AG09319 (cell line): ENCODE data around the gene WBP1L.
"Not testable (repeated sequence)": the region's sequence is repeated elsewhere in the genome, so short reads cannot be mapped to it uniquely, and the experiment has no call there.

Source experiments
- DNase-seq: peaks from one replicate; pipeline ENCODE4 v3.0.0-alpha.2; 2010; ENCODE audit warnings: low read depth; ENCODE audit errors: extremely low read depth
- CTCF ChIP-seq: IDR thresholded peaks from 2 replicates; pipeline ENCODE4 v1.5.1; 2011; ENCODE audit warnings: low read depth, mild to moderate bottlenecking, inconsistent platforms, low read length, moderate library complexity

WBP1L gene

GRCh38 chr10:102813734-102814452 is 70.1 kb downstream of the WBP1L start:
- no peak for DNase-seq
- no peak for TF ChIP-seq CTCF

DNA sequence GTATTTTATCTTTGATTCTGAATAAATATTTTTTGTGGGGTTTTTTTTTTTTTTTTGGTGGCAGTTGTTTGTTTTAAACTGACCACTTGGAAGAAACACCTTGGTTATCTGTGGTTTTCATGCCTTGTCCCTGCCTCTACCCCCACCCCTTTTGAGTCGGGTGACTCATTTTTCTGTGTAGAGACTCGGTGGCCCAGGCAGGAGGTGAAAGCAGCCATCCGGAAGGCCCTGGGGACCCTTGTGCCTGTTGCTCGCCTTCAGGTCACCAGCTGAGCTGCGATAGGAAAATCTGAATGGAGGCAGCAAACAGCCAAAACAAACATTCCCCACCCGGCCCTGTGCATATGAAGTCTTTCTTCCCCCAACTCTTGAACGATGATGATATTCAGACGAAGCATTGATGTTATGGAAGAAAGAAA is 70.7 kb downstream of the WBP1L start:
- DNase-seq = no peak

DNA sequence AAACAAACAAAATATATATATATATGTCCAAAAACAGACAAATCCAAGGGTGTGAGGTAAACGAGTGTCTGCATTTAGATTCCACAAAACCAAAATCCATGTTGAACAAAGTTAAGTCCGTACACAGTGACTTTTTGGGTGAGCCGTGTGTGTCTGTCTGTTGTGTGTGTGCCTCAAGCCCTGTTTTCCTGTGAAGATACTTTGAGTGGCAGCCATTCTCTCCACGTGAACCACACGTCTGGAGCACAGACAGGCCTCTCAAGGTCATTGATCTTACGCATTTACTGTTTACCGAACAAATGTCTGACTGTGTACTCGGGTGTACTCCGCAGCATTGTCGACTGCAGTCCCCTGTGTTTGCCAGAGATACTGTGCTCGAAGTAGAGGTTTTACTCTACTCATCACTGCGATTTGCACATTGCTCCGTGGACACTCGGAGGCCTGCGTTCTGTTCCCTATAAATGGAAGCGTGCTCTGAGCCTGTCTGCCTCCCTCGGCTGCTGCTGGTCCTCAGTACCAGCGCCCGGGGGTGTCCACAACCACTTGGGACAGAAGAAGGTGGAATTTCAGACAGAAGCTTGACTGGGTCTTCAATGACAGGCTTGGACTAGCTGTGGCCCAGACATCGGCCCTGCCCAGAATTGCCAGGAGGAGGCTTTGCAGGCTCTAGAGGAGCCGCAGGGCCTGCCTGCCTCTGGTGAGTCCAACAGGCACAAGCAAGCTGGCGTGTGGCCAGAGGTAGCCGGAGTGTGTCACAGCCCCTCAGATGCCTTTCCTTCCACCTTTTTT is 71.3 kb downstream of the WBP1L start:
- DNase-seq = no peak
- TF ChIP-seq CTCF = no peak

More for the DNA sequence above, 70.7 kb downstream of the WBP1L start:
- TF ChIP-seq CTCF = no peak

GRCh38 chr10:102815790-102816549 is 72.2 kb downstream of the WBP1L start:
- no peak for TF ChIP-seq CTCF

GRCh38 chr10:102817175-102817574 is 73.4 kb downstream of the WBP1L start:
- DNase-seq = no peak
- no peak for TF ChIP-seq CTCF

More at GRCh38 chr10:102815790-102816549, 72.2 kb downstream of the WBP1L start:
- DNase-seq = peak; percentile 64

DNA sequence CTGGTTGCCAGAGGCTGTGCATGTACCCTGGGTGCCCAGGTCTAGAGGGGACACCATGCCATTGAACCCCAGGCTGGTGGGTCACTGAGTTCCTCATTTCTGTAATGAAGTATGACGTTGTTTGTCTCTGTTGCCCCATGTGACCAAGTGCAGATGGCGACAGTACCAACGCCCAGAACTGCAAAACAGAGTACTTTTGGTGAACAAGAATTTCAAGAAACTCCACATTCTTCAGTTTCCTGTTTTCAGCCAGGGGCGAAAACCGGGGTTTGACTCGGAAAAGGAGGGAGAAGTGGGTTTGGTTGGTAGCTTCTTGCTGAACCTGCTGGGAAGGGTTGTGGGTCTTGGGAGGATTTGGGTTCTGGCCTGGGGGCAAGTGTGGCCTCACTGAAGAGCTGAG is 75.3 kb downstream of the WBP1L start:
- TF ChIP-seq CTCF = no peak
- no peak for DNase-seq

GRCh38 chr10:102820008-102820407 is 76.3 kb downstream of the WBP1L start:
- DNase-seq = not testable (repeated sequence)
